Keratinocyte (primary cell): Measurements from ENCODE around the gene STXBP5L. TPM values are rescaled to one million over a fixed set of nuclear protein-coding genes. Genes with fewer than 3 reads are reported as not detected.

ENCODE experiments used
- DNase-seq: peaks from one replicate; pipeline ENCODE4 v3.0.0-alpha.2; 2011; ENCODE audit warnings: low read depth, missing footprints, low spot score
- FAIRE-seq: peaks from 2 replicates; lab custom pipeline; 2011; peaks lifted over from hg19 to GRCh38; lab: Jason Lieb, UNC
- H2AFZ ChIP-seq: 2 replicates; pipeline ENCODE4 v1.6.0; 2012; ENCODE audit warnings: low read length, control low read depth, inconsistent platforms; ENCODE audit not compliant: control insufficient read depth
- H3K27ac ChIP-seq: 2 replicates; pipeline ENCODE4 v1.5.1; 2011; ENCODE audit warnings: low read length; ENCODE audit not compliant: control insufficient read depth, insufficient read depth
- H3K27me3 ChIP-seq: 3 replicates; pipeline ENCODE4 v1.6.0; 2011; ENCODE audit warnings: low read length; ENCODE audit not compliant: control insufficient read depth, insufficient read depth; ENCODE audit errors: extremely low read depth
- H3K36me3 ChIP-seq, 2 experiments: 2 replicates in 1 of 2; 3 replicates in 1 of 2; pipeline ENCODE4 v1.5.1; 2011; ENCODE audit warnings: low read length in 2 of 2, mild to moderate bottlenecking in 1 of 2; ENCODE audit not compliant: control insufficient read depth in 2 of 2, insufficient read depth in 2 of 2; ENCODE audit errors: extremely low read depth in 1 of 2
- H3K4me1 ChIP-seq: 3 replicates; pipeline ENCODE4 v1.5.1; 2011; ENCODE audit warnings: low read length; ENCODE audit not compliant: control insufficient read depth, insufficient read depth; ENCODE audit errors: extremely low read depth
- H3K4me2 ChIP-seq: 3 replicates; pipeline ENCODE4 v1.6.0; 2011; ENCODE audit warnings: low read depth, low read length; ENCODE audit not compliant: control insufficient read depth, insufficient read depth; ENCODE audit errors: extremely low read depth
- H3K4me3 ChIP-seq, 3 experiments: fragments of 200-600 bp in 1 of 3; sonication (generic) in 1 of 3; 2 replicates in 2 of 3; 3 replicates in 1 of 3; pipeline ENCODE4 v1.5.1; 2011 to 2016; ENCODE audit warnings: low read length in 3 of 3, mild to moderate bottlenecking in 3 of 3, control low read depth in 2 of 3, inconsistent platforms in 1 of 3, low read depth in 1 of 3, mixed read lengths in 1 of 3, mixed run types in 1 of 3, moderate library complexity in 1 of 3; ENCODE audit not compliant: control insufficient read depth in 2 of 3, insufficient read depth in 2 of 3; ENCODE audit errors: extremely low read depth in 1 of 3
- H3K79me2 ChIP-seq: 2 replicates; pipeline ENCODE4 v1.6.0; 2012; ENCODE audit warnings: low read length; ENCODE audit not compliant: control insufficient read depth, insufficient read depth
- H3K9ac ChIP-seq: 3 replicates; pipeline ENCODE4 v1.6.0; 2011; ENCODE audit warnings: low read length; ENCODE audit not compliant: control insufficient read depth, insufficient read depth; ENCODE audit errors: extremely low read depth
- H3K9me1 ChIP-seq: 3 replicates; pipeline ENCODE4 v1.6.0; 2011; ENCODE audit warnings: low read length; ENCODE audit not compliant: control insufficient read depth, insufficient read depth; ENCODE audit errors: extremely low read depth
- H3K9me3 ChIP-seq: 2 replicates; pipeline ENCODE4 v1.5.1; 2012; ENCODE audit warnings: low read depth, low read length; ENCODE audit not compliant: control insufficient read depth
- H4K20me1 ChIP-seq: 3 replicates; pipeline ENCODE4 v1.6.0; 2011; ENCODE audit warnings: low read length; ENCODE audit not compliant: control insufficient read depth, insufficient read depth; ENCODE audit errors: extremely low read depth
- EZH2 ChIP-seq: IDR thresholded peaks from one replicate; pipeline ENCODE4 v1.6.1; 2012; ENCODE audit warnings: inconsistent platforms, mild to moderate bottlenecking, low read length, moderate library complexity
- dilution Hi-C: fragments of 300-500 bp; cut with MboI; formaldehyde crosslinking; loops from one replicate; pipeline ENCODE4 v1.7.0; 2020; ENCODE audit warnings: low sequenced_read_pairs; ENCODE audit not compliant: extremely low pct_ligation_motif_present
- polyA plus RNA-seq, 5 experiments: library from polyadenylated mRNA; depleted of rRNA in 3 of 5; stranded (reverse) in 3 of 5; stranded (forward) in 1 of 5; unstranded in 1 of 5; fragments of >200 nt; gene quantifications; 1 replicate in 1 of 5; 2 replicates in 3 of 5; 3 replicates in 1 of 5; pipeline versions ENCODE4 v1.2.1 to v1.2.3, GENCODE V29; 2011 to 2012; ENCODE audit warnings: missing spikeins in 2 of 5, low read depth in 1 of 5, low replicate concordance in 1 of 5
- TF ChIP-seq, protein P1 (sequence below), 3 experiments: IDR thresholded peaks in 1 of 3; conservative IDR thresholded peaks in 1 of 3; optimal IDR thresholded peaks in 1 of 3; 2 replicates in 2 of 3; 3 replicates in 1 of 3; pipeline versions ENCODE3 to v1.5.1; 2011; ENCODE audit warnings: low read length in 3 of 3, mild to moderate bottlenecking in 3 of 3, moderate library complexity in 2 of 3, control low read depth in 1 of 3, inconsistent platforms in 1 of 3; ENCODE audit not compliant: insufficient read depth in 2 of 3; ENCODE audit errors: extremely low read depth in 1 of 3

STXBP5L gene
- polyA plus RNA-seq, 1 donor (not counting 4 experiments of a cell fraction or from before 2014, with no cell fraction given) = not detected

DNA sequence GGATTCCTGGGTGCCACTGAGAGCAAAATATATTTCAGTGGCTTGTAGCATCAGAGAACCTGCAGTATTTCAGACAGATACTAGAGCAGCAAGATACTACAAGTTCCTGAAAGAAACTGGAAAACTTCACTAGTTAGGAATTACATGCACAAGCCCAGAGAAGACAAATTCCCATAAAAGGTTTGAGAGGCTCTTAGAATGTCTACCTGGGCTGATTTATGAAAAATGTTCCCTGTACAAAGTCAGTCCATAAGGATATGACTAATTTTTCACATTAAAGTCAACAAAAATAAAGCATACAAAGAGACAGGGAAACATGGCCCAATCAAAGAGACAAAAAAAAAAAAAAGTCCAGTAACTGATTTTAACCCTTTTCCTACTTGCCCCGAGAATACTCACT lies 335.2 kb downstream of the STXBP5L start:
- H2AFZ ChIP-seq = no peak overlapping the region
- DNase-seq = no peak
- H3K4me3 ChIP-seq = no peak overlapping the region
- H3K27ac ChIP-seq = no peak overlapping the region
- no peaks in the 10 kb centered on the region for H3K4me1 ChIP-seq
- no peak overlapping the region for H3K9ac ChIP-seq
- no peaks in the 10 kb centered on the region for H4K20me1 ChIP-seq
- TF ChIP-seq, protein P1, sequence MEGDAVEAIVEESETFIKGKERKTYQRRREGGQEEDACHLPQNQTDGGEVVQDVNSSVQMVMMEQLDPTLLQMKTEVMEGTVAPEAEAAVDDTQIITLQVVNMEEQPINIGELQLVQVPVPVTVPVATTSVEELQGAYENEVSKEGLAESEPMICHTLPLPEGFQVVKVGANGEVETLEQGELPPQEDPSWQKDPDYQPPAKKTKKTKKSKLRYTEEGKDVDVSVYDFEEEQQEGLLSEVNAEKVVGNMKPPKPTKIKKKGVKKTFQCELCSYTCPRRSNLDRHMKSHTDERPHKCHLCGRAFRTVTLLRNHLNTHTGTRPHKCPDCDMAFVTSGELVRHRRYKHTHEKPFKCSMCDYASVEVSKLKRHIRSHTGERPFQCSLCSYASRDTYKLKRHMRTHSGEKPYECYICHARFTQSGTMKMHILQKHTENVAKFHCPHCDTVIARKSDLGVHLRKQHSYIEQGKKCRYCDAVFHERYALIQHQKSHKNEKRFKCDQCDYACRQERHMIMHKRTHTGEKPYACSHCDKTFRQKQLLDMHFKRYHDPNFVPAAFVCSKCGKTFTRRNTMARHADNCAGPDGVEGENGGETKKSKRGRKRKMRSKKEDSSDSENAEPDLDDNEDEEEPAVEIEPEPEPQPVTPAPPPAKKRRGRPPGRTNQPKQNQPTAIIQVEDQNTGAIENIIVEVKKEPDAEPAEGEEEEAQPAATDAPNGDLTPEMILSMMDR (optimal IDR thresholded peaks at IDR 0.05 in 1 of 3, IDR thresholded peaks at IDR 0.05 in 1 of 3, conservative IDR thresholded peaks at IDR 0.05 in 1 of 3; ENCODE audit: extremely low read depth in 1 of 3, insufficient read depth in 2 of 3, low read length in 3 of 3) = no peak
- H3K27me3 ChIP-seq = no peaks in the 10 kb centered on the region
- no peak for FAIRE-seq
- H3K79me2 ChIP-seq = no peaks in the 10 kb centered on the region
- H3K9me3 ChIP-seq = no peaks in the 10 kb centered on the region
- dilution Hi-C loops = no loop called here
- H3K9me1 ChIP-seq = no peaks in the 10 kb centered on the region
- H3K4me2 ChIP-seq = no peak overlapping the region
- H3K36me3 ChIP-seq = no peaks in the 10 kb centered on the region

DNA sequence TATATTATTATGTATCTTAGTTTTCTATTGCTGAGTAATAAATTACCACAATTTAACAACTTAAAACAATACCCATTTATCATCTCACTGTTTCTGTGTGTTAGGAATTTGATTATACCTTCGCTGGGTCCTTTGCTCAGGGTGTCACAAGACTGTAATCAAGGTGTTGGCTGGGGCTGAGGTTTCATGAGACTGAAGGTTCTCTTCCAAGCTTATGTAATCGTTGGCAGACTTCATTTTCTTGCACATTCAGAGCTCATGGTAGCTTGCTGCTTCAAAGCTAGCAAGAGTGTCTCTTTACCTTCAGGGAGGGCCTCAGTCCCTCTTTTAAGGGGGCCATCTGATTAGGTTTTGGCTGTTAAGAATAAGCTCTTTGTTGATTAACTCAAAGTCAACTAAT lies 344.7 kb downstream of the STXBP5L start:
- Histone ChIP-seq H3K4me1 (no peaks in the 10 kb centered on the region), H3K36me3 (no peaks in the 10 kb centered on the region), H4K20me1 (no peaks in the 10 kb centered on the region), H3K4me2 (no peak overlapping the region), H3K27me3 (no peaks in the 10 kb centered on the region), H3K27ac (no peak overlapping the region), H3K79me2 (no peaks in the 10 kb centered on the region), H3K9ac (no peak overlapping the region), H2AFZ (no peak overlapping the region), H3K9me1 (no peaks in the 10 kb centered on the region), H3K4me3 (no peak overlapping the region), H3K9me3 (no peaks in the 10 kb centered on the region)
- TF ChIP-seq EZH2 = no peak
- TF ChIP-seq, protein P1 (optimal IDR thresholded peaks at IDR 0.05 in 1 of 3, IDR thresholded peaks at IDR 0.05 in 1 of 3, conservative IDR thresholded peaks at IDR 0.05 in 1 of 3; ENCODE audit: extremely low read depth in 1 of 3, insufficient read depth in 2 of 3, low read length in 3 of 3) = no peak
- DNase-seq = no peak
- dilution Hi-C loops = no loop called here
- no peak for FAIRE-seq
